ENCODE results near the gene ATAD5. TPM values are rescaled to one million over a fixed set of nuclear protein-coding genes. Genes with fewer than 3 reads are reported as not detected.

The ATAD5 gene
- total RNA-seq, 4 donors from 2014 or later: 2.5 to 6.7 (median 3.3) TPM

DNA sequence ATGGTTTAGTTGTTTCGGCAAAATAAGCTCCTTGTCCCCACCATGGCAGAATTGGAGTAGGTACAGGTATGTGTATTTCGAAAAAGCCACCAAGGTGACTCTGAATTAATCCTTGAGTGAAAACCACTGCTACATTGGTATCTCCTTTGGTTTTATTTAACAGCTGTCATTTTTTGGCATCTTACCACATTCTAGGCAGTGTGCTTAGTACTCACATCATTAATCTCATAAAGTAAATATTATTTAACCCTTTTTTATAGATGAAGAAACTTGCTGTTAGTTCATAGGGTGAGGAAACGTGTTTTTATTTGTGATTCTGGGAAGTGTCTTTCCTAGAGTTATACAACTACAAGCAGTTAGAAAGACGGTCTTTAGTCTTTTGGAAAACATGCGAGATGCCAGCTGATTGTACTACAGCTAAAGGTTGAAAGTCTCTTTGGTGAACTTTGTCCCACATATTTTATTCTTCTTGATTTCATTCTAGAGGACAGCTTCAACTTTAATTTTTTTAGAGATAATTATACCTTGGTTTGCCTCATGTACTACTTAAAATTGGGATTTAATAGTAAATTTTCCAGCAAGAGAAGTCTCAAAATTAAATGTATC, 6.5 kb downstream of the ATAD5 start:
- H3K27ac ChIP-seq: no peak overlapping the region
- intact Hi-C loops (cut with DNase I): no loop called here
- H3K4me3 ChIP-seq: no peak overlapping the region
- no peak for DNase-seq
- H3K4me1 ChIP-seq: peaks cover 0 to 6% (median 0%) of the 10 kb centered on the region in 3 donors
- 85 to 93% methylated on average over 5 of the region's 5 CpGs for WGBS, 2 donors
- TF ChIP-seq POLR2A (IDR thresholded peaks at IDR 0.05): no peak
- TF ChIP-seq, protein P1, sequence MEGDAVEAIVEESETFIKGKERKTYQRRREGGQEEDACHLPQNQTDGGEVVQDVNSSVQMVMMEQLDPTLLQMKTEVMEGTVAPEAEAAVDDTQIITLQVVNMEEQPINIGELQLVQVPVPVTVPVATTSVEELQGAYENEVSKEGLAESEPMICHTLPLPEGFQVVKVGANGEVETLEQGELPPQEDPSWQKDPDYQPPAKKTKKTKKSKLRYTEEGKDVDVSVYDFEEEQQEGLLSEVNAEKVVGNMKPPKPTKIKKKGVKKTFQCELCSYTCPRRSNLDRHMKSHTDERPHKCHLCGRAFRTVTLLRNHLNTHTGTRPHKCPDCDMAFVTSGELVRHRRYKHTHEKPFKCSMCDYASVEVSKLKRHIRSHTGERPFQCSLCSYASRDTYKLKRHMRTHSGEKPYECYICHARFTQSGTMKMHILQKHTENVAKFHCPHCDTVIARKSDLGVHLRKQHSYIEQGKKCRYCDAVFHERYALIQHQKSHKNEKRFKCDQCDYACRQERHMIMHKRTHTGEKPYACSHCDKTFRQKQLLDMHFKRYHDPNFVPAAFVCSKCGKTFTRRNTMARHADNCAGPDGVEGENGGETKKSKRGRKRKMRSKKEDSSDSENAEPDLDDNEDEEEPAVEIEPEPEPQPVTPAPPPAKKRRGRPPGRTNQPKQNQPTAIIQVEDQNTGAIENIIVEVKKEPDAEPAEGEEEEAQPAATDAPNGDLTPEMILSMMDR (IDR thresholded peaks at IDR 0.05): no peak
- no peaks in the 10 kb centered on the region for H3K9me3 ChIP-seq
- peaks cover 0 to 37% (median 4%) of the 10 kb centered on the region in 3 donors for H3K36me3 ChIP-seq
- H3K27me3 ChIP-seq: no peaks in the 10 kb centered on the region

DNA sequence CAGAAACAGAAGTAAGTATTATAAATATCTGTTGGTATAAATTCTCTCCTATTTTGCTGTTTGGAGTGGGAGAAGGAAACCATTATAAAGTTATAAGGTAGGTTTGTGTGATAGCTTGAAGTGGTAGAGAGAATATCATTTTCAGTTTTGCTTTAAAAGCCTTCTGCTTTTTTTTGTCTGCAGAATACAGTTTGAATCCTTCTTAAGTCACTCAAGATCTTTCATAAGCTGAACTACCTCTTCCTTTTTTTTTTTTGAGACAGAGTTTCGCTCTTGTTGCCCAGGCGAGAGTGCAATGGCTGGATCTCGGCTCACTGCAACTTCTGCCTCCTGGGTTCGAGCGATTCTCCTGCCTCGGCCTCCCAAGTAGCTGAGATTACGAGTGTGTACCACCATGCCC, 9.0 kb downstream of the ATAD5 start:
- Histone ChIP-seq H3K4me3 (peak overlapping the region in 1 of 4 donors; percentile 6), H3K36me3 (peaks cover 0 to 37% (median 4%) of the 10 kb centered on the region in 3 donors), H3K27me3 (no peaks in the 10 kb centered on the region), H3K4me1 (no peaks in the 10 kb centered on the region), H3K27ac (peak overlapping the region in 1 of 4 donors; percentile 55), H3K9me3 (no peaks in the 10 kb centered on the region)
- intact Hi-C loops (cut with DNase I): no loop called here
- DNase-seq: no peak
- WGBS, 2 donors: 85 to 95% methylated on average over 7 of the region's 7 CpGs
- TF ChIP-seq, protein P1 (IDR thresholded peaks at IDR 0.05): no peak
- no peak for TF ChIP-seq POLR2A (IDR thresholded peaks at IDR 0.05)

DNA sequence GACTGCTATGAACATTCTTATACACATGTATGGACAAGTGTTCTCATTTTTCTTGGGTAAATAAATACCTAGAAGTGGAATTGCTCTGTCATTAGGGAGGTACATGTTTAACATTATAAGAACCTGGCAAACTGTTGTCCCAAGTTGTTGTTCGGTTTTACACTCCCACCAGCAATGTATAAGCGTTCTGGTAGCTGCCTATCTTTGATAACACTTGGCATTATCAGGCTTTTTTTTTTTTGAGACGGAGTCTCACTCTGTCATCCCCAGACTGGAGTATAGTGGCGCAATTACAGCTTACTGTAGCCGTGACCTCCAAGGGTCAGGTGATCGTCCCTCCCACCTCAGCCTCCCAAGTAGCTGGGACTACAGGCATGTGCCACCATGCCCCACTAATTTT, 16.3 kb downstream of the ATAD5 start:
- 95% methylated on average over 6 of the region's 6 CpGs for WGBS, 2 donors
- peaks cover 0 to 9% (median 2%) of the 10 kb centered on the region in 3 donors for H3K36me3 ChIP-seq
- intact Hi-C loops (cut with DNase I): no loop called here
- H3K27ac ChIP-seq: no peak overlapping the region
- DNase-seq: no peak
- no peaks in the 10 kb centered on the region for H3K27me3 ChIP-seq
- H3K4me3 ChIP-seq: no peak overlapping the region
- H3K9me3 ChIP-seq: no peaks in the 10 kb centered on the region
- H3K4me1 ChIP-seq: no peaks in the 10 kb centered on the region
- TF ChIP-seq POLR2A (IDR thresholded peaks at IDR 0.05): no peak
- TF ChIP-seq, protein P1 (IDR thresholded peaks at IDR 0.05): no peak

DNA sequence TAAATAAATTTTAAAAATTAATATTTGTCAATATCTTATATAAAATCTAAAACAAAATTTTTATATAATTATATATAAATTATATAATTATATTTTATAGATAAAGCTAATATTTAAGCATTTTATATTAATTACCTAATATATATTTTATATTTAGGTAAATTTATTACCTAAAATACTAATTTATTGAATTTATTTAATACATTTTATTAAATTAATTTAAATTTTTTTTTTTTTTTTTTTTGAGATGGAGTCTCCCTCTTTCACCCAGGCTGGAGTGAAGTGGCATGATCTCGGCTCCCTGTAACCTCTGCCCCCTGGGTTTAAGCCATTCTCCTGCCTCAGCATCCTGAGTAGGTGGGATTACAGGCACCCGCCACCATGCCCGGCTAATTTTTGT, 22.4 kb downstream of the ATAD5 start:
- Histone ChIP-seq H3K9me3 (no peaks in the 10 kb centered on the region), H3K4me3 (no peak overlapping the region), H3K36me3 (peaks cover 0 to 11% (median 0%) of the 10 kb centered on the region in 3 donors), H3K4me1 (no peaks in the 10 kb centered on the region), H3K27me3 (no peaks in the 10 kb centered on the region), H3K27ac (no peak overlapping the region)
- WGBS, 2 donors: 95% methylated on average over 3 of the region's 3 CpGs
- intact Hi-C loops (cut with DNase I): no loop called here
- TF ChIP-seq, protein P1 (IDR thresholded peaks at IDR 0.05): no peak
- TF ChIP-seq POLR2A (IDR thresholded peaks at IDR 0.05): no peak
- DNase-seq: no peak

DNA sequence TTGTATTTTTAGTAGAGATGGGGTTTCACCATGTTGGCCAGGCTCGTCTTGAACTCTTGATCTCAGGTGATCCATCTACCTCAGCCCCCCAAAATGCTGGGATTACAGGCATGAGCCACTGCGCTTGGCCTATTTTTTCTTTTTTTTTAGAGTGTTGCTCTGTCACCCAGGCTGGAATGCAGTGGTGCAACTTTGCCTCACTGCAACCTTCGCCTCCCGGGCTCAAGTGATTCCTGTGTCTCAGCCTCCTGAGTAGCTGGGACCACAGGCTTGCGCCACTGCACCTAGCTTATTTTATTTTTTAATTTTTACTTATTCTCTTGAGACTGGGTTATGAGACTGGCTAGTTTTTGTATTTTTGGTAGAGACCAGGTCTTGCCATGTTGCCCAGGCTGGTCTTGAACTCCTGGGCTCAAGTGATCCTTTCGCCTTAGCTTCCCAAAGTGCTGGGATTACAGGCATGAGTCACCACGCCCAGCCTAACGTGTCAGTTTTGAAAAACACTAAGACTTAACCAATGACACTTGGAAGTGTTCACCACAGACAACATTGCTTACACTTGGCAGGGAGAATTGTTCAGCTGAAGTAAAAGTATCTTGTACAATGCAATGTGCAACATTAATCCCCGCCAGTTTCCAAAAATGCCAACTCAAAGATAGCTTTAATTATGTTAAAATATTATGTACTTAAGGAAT, 26.9 kb downstream of the ATAD5 start:
- no peak for DNase-seq
- Histone ChIP-seq H3K9me3 (no peaks in the 10 kb centered on the region), H3K27me3 (no peaks in the 10 kb centered on the region), H3K4me1 (no peaks in the 10 kb centered on the region), H3K4me3 (no peak overlapping the region), H3K27ac (no peak overlapping the region), H3K36me3 (peaks cover 0 to 17% (median 0%) of the 10 kb centered on the region in 3 donors)
- WGBS, 2 donors: 81 to 82% methylated on average over 9 of the region's 9 CpGs
- TF ChIP-seq POLR2A (IDR thresholded peaks at IDR 0.05): no peak
- TF ChIP-seq, protein P1 (IDR thresholded peaks at IDR 0.05): no peak
- intact Hi-C loops (cut with DNase I): no loop called here
